BJ (cell line): ENCODE data around the gene LRP1B. TPM values are rescaled to one million over a fixed set of nuclear protein-coding genes. Genes with fewer than 3 reads are reported as not detected.

ENCODE experiments used
- CTCF ChIA-PET: fragments of 350-600 bp; formaldehyde crosslinking; extraction: SDS; loops from one replicate; lab custom pipeline; 2021; ENCODE audit warnings: antibody characterized with exemption, inconsistent platforms; lab: Yijun Ruan, JAX
- POLR2A ChIA-PET: fragments of 300-600 bp; sonication (Branson Sonifier 250); formaldehyde crosslinking; extraction: SDS; loops from one replicate; lab custom pipeline; 2021; ENCODE audit warnings: antibody characterized with exemption; lab: Charles Lee
- DNase-seq: peaks from one replicate; pipeline ENCODE4 v3.0.0-alpha.2; 2011; ENCODE audit warnings: low read depth
- H3K27me3 ChIP-seq: 2 replicates; pipeline ENCODE4 v1.6.0; 2011; ENCODE audit warnings: low read length; ENCODE audit not compliant: control insufficient read depth, insufficient read depth
- H3K36me3 ChIP-seq: 2 replicates; pipeline ENCODE4 v1.5.1; 2011; ENCODE audit warnings: low read length; ENCODE audit not compliant: control insufficient read depth, insufficient read depth
- H3K4me3 ChIP-seq: 2 replicates; pipeline ENCODE4 v1.5.1; 2011; ENCODE audit warnings: low read depth, mild to moderate bottlenecking, control low read depth, low read length
- polyA plus RNA-seq: library from polyadenylated mRNA; depleted of rRNA; stranded (reverse); fragments of >200 nt; gene quantifications from 2 replicates; pipeline ENCODE4 v1.2.3, GENCODE V29; 2011
- TF ChIP-seq, protein P1 (sequence below): IDR thresholded peaks from 2 replicates; pipeline ENCODE4 v1.5.1; 2011; ENCODE audit warnings: low read depth, mild to moderate bottlenecking, control low read depth, inconsistent platforms, low read length, moderate library complexity; ENCODE audit not compliant: insufficient read depth

The LRP1B gene
- polyA plus RNA-seq, 1 experiment, result 0.04 TPM

DNA sequence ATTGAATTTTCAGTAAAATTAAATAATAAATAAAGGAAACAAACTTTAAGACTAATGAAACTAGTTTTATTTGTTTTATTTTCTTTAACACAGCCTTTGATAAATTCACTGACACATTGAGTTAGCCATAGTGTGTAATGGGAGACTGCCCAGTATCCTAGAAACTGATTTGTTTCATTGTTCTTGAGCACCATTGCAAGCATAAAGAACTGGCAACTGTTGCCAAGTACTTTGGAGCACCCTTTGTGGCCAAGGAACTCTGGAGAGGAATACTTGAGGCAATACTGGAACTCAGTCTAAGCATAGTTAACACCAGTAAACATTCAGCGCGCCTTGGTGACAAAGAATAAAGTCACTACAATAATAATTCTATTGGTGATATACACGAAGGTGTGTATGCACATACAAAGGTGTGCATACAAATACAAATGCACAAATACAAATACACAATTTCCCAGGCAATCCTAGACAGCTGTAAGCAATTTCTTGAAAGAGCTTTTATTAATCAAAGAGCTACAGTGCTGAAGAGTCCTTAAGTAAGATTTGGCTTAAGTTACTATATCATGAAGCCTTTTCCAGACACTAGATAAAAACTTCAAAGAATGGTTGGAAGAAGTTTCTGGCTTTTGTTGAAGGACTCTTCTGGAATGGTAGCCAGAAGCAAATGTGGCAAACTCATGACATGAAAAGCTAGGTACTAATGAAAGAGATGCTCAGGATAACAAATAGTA, 1371.2 kb downstream of the LRP1B start:
- Histone ChIP-seq H3K27me3 (no peaks in the 10 kb centered on the region), H3K4me3 (no peak overlapping the region), H3K36me3 (no peaks in the 10 kb centered on the region)
- CTCF ChIA-PET, result no interaction called here
- DNase-seq, result no peak
- TF ChIP-seq, protein P1, sequence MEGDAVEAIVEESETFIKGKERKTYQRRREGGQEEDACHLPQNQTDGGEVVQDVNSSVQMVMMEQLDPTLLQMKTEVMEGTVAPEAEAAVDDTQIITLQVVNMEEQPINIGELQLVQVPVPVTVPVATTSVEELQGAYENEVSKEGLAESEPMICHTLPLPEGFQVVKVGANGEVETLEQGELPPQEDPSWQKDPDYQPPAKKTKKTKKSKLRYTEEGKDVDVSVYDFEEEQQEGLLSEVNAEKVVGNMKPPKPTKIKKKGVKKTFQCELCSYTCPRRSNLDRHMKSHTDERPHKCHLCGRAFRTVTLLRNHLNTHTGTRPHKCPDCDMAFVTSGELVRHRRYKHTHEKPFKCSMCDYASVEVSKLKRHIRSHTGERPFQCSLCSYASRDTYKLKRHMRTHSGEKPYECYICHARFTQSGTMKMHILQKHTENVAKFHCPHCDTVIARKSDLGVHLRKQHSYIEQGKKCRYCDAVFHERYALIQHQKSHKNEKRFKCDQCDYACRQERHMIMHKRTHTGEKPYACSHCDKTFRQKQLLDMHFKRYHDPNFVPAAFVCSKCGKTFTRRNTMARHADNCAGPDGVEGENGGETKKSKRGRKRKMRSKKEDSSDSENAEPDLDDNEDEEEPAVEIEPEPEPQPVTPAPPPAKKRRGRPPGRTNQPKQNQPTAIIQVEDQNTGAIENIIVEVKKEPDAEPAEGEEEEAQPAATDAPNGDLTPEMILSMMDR, result no peak
- POLR2A ChIA-PET, result no interaction called here

DNA sequence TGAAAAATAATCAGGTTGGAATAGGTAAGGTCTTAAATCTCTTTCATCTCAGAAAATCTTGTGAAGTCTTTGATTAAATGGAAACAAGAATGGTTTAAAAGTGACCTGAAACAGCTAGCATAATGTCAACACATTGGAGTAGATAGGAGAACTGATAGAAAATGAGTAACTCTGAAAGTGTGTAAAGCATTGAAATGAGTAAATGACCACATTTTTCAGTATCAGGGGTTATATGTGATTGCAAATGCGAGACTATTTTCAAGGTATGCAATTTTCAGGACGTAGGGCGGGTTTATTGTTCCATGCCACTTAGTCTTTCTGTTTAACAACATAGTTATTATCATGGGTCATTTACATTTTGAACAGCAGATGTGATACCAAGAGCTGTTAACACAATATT, 1383.2 kb downstream of the LRP1B start:
- H3K27me3 ChIP-seq, result no peaks in the 10 kb centered on the region
- POLR2A ChIA-PET, result no interaction called here
- CTCF ChIA-PET, result no interaction called here
- H3K36me3 ChIP-seq, result no peaks in the 10 kb centered on the region
- DNase-seq, result no peak
- H3K4me3 ChIP-seq, result no peak overlapping the region
- TF ChIP-seq, protein P1, result no peak

DNA sequence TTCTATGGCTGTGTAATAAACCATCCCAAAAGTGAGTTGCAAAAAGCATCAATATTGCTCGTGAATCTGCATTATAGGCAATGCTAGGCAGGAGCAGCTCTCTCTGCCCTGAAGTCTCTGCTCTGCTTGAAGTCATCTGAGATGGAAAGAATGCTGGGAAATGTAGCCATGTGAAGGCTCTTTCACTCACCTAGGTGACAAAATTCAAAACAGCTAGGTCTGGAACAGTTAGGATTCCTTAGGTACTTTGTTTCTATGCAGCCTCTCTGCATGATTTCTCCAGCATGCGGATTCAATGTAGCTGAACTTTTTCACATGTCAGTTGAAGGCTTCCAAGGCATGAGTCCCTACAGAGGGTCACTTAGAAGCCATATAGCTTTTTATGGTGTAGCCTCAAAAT, 1383.7 kb downstream of the LRP1B start:
- ChIA-PET CTCF (no interaction called here), POLR2A (no interaction called here)
- H3K4me3 ChIP-seq, result no peak overlapping the region
- no peaks in the 10 kb centered on the region for H3K27me3 ChIP-seq
- DNase-seq, result no peak
- no peaks in the 10 kb centered on the region for H3K36me3 ChIP-seq
- TF ChIP-seq, protein P1, result no peak

DNA sequence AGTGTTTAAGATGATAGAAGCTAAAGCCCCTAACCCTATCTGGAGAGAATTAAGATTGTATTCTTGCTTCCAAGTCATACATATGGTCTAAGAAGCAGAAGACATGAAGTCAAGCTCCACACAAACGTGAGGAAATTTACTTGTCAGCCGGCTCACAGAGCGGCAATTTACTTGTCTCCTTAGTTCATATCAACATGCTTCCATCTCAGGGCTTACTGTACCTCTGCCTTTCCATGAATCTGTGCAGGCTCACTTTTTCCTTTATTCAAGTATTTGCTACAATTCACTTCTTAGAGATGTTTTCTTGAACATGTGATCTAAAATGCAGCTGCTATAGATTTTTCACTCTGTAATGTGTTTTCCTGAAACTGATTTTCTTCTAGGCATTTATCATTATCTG, 1386.4 kb downstream of the LRP1B start:
- Histone ChIP-seq H3K27me3 (no peaks in the 10 kb centered on the region), H3K4me3 (no peak overlapping the region), H3K36me3 (no peaks in the 10 kb centered on the region)
- ChIA-PET POLR2A (no interaction called here), CTCF (no interaction called here)
- TF ChIP-seq, protein P1, result no peak
- no peak for DNase-seq

DNA sequence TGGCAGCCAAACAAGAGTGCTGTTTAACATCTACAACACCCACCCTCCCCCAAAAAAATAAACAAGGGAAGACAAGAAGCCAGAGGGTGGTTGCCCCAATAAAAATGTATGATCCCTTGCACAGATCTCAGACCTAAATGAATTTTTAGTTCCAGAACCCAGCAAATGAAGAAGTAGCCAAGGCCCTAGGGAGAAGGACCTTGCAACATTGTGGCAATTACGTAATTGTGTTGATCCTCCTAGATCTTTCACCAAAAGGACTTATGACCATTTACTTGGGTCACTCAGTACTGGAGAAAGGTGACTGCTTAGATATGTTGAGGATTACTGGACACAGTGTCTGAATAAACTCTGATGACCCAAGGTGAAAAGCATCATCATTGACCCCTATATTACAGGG, 1393.8 kb downstream of the LRP1B start:
- no peak for DNase-seq
- CTCF ChIA-PET, result no interaction called here
- TF ChIP-seq, protein P1, result no peak

More for the DNA sequence above, 1393.8 kb downstream of the LRP1B start:
- no peak overlapping the region for H3K4me3 ChIP-seq
- H3K27me3 ChIP-seq, result no peaks in the 10 kb centered on the region
- POLR2A ChIA-PET, result no interaction called here
- H3K36me3 ChIP-seq, result no peaks in the 10 kb centered on the region
